Measurements from ENCODE around the gene ACY1.
"Not testable (repeated sequence)": the region's sequence is repeated elsewhere in the genome, so short reads cannot be mapped to it uniquely, and the experiment has no call there.

Gene ACY1

GRCh38 chr3:51982352-51982837 is 940 bp upstream of the ACY1 start:
- DNase-seq (ENCODE audit: low read depth in 2 of 3, low spot score in 1 of 3) = peak in 1 of 3 donors; percentile 36

- no peak for DNase-seq (ENCODE audit: low read depth in 2 of 3, low spot score in 1 of 3)
Observed at GRCh38 chr3:51983578-51984268, 388 bp downstream of the ACY1 start.

DNA sequence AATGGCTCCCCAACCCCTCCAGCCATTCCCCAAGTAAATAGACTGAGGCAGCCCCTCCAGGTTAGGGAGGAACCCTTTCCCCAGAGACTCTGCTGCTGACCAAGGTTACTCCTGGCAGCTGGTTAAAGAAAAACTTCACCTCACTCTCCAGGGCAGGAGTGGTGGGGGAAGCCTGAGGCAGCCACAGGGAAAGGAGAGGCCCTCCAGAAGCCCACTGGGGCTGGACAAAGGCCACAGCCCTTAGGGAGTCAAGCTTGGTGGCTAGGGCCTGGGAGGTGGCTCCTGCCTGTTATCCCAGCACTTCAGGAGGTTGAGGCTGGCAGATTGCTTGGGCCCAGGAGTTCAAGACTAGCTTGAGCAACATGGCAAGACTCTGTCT is 923 bp downstream of the ACY1 start:
- no peak for DNase-seq (ENCODE audit: low read depth in 2 of 3, low spot score in 1 of 3)

GRCh38 chr3:51985063-51985462 is 1.7 kb downstream of the ACY1 start:
- DNase-seq (ENCODE audit: low read depth in 2 of 3, low spot score in 1 of 3) = no peak

DNA sequence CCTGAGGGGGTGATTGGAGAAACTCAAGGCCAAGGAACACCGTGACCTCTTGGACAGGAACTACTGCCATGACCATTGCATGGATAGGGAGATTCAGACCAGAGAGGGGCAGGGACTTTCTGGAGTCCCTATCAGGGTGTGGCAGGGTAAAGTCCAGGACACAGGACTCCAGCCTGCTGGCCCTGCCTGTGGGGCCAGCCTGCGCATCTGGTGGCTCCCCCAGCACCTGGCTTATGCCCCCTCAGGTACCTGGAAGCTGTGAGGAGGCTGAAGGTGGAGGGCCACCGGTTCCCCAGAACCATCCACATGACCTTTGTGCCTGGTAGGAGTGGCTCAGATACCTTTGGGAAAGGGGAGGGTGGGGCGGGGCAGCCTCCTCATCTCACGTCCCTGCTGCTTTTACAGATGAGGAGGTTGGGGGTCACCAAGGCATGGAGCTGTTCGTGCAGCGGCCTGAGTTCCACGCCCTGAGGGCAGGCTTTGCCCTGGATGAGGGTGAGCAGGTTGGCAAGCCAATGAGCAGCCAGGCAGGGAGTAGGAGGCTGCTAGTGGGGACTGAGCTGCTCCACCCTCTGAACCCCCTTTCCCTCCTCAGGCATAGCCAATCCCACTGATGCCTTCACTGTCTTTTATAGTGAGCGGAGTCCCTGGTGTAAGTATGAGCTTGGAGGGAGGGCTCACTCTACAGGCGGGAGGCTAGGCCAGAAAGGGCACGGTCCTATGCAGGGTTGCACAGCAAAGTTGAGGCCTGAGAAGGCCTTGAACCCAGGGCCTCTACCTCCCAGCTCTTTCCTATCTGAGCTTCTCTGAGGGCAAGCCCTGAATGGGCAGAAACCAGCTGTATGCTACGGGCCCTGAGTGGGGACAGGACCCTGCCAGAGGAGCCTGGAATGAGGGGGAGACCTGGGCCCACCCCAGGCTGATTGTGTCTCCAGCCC is 2.9 kb downstream of the ACY1 start:
- no peak for DNase-seq (ENCODE audit: low read depth in 2 of 3, low spot score in 1 of 3)

DNA sequence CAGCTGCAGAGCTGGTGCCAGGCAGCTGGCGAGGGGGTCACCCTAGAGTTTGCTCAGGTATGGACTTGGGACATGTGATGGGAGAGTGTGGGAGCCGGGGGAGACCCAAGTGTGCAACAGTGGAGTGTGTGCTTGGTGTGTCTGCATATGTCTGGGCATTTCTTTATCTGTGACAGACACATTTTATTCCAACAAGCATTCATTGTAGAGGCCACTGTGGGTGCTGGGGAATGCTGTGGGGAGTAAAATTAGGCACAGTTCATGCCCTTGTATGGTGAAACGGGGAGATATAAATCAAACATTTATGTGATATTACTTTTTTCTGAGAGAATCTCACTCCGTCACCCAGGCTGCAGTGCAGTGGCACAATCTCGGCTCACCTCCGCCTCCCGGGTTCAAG is 4.2 kb downstream of the ACY1 start:
- no peak for DNase-seq (ENCODE audit: low read depth in 2 of 3, low spot score in 1 of 3)

DNA sequence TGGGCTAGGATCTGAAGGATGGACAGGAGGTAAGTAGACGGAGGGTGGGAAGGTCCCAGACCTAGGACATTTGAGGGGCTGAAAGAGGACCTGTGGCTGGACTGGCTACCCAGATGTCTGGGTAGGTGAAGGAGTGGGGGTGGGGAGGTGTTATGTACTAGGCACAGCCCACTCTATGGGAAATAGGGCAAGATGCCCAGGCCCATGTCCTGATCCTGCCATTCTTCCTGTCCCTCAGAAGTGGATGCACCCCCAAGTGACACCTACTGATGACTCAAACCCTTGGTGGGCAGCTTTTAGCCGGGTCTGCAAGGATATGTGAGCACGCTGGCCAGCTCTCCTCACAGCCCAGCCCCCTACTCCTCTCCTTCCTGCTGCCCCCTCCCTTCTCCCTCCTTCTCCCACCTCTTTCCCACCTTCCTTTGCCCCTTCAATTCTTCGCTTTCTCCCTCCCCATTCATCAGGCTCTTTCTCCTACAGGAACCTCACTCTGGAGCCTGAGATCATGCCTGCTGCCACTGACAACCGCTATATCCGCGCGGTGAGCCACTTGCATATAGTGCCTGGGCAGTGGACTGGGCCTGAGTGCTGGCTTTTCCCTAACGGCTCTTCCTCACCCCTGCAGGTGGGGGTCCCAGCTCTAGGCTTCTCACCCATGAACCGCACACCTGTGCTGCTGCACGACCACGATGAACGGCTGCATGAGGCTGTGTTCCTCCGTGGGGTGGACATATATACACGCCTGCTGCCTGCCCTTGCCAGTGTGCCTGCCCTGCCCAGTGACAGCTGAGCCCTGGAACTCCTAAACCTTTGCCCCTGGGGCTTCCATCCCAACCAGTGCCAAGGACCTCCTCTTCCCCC is 5.2 kb downstream of the ACY1 start:
- DNase-seq (ENCODE audit: low read depth in 2 of 3, low spot score in 1 of 3) = no peak

DNA sequence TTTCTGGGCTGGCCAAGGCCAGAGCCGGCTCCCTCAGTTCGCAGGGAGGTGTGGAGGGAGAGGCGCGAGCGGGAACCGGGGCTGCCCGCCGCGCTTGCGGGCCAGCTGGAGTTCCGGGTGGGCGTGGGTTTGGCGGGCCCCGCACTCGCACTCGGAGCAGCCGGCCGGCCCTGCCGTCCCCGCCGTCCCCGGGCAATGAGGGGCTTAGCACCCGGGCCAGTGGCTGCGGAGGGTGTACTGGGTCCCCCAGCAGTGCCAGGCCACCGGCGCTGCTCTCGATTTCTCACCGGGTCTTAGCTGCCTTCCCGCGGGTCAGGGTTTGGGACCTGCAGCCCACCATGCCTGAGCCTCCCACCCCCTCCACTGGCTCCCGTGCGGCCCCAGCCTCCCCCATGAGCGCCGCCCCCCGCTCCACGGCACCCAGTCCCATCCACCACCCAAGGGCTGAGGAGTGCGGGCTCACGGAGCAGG is 7.2 kb downstream of the ACY1 start:
- DNase-seq (ENCODE audit: low read depth in 2 of 3, low spot score in 1 of 3) = not testable (repeated sequence)

DNA sequence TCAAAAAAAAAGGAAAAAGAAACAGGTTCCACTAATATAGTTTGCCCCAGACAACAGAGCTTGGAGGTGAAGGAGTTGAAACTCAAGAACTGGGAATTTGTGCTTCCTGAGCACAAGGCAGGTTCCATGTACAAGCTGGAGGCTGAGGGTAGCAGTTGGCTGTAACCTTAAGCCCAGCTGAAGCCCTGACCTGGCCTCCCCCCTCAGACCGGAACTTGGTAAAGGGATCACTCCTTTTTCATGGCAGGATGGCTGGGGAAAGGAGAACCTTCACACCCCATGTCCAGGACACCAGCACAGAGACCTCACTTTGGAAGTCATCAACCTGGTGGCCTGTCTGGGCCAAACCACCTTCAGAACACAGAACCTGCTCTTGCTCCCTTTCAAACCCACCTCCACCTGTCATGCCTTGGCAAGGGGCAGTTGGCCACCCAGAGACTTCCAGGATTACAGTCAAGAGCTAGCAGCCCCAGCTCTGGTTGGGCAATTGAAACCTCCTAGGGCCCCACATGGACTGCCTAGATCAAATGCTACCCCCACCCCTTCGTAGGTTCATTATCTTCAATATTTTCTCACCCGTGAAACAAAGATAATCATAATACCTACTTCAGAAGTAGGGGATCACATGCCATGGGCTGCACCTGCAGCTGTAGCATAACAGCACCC is 8.8 kb downstream of the ACY1 start:
- no peak for DNase-seq (ENCODE audit: low read depth in 2 of 3, low spot score in 1 of 3)

GRCh38 chr3:51993657-51994056 is 10.3 kb downstream of the ACY1 start:
- not testable (repeated sequence) for DNase-seq (ENCODE audit: low read depth in 2 of 3, low spot score in 1 of 3)

GRCh38 chr3:51994530-51994929 is 11.2 kb downstream of the ACY1 start:
- DNase-seq (ENCODE audit: low read depth in 2 of 3, low spot score in 1 of 3) = no peak

DNA sequence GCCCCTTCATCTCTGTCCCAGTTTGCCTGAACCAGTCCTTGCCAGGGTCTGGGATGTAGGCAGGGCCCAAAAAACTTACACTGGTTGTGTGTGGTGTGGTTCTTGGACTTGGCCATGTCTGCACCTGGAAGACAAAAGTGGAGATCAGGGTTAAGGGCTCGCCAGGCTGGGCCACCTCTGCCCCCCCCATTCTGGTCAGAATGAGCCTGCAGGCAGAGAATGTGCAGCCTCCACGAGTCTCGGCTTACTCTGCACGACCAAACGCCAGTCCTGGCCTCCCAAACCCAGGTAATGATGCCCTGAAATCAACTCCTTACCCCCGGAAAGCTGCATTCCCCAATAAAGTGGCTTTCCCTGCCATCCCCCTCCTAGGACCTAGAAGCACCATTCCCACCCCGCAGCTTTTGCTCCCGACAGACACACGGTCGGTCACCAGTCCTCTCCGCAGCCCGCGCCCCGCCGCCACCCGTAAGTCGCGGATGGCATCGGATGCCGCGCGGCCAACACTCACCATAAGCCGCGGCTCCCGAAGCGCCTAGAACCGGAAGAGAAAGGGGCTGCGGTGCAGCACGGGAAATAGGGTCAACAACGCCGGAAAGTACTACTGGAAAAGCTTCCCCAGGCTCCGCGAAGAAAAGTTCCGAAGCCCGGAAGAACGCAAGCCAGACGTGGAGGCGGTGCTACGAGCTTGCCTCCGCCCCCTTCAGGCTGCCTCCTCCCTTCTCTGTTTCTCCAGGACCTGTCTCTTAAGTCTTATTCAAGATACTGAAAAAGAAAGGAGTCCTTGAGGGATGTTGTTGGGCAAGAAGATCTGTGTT is 12.2 kb downstream of the ACY1 start, which contains the start of gene RPL29:
Gene RPL29, minus strand, starts transcription at position 550 of the 818 bp plus-strand sequence. Its CDS starts 434 bp downstream, at position 116.
- DNase-seq (ENCODE audit: low read depth in 2 of 3, low spot score in 1 of 3) = peak; percentile 84 to 92 (median 85)

DNA sequence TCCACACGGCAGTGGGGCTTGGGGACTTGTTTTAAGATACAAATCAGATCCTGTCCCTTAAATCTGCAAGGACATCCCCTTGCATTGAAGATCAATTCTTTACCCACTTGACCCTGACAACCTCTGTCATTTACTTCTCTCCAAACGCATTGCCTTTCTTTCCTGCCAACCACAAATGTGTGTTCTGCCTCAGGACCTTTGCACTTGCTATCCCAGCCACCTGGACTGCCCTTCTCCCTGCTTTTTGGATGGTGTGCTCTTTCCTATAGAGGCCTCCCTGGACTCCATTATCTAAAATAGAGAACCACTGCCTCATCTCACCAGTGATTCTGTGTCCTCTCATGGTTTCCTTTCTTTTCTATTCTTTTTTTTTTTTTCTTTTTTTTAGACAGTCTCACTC is 13.8 kb downstream of the ACY1 start:
- DNase-seq (ENCODE audit: low read depth in 2 of 3, low spot score in 1 of 3) = no peak

GRCh38 chr3:51997935-51998596 is 14.7 kb downstream of the ACY1 start:
- no peak for DNase-seq (ENCODE audit: low read depth in 2 of 3, low spot score in 1 of 3)

- no peak for DNase-seq (ENCODE audit: low read depth in 2 of 3, low spot score in 1 of 3)
Observed at GRCh38 chr3:51998774-51999173, 15.4 kb downstream of the ACY1 start.

DNA sequence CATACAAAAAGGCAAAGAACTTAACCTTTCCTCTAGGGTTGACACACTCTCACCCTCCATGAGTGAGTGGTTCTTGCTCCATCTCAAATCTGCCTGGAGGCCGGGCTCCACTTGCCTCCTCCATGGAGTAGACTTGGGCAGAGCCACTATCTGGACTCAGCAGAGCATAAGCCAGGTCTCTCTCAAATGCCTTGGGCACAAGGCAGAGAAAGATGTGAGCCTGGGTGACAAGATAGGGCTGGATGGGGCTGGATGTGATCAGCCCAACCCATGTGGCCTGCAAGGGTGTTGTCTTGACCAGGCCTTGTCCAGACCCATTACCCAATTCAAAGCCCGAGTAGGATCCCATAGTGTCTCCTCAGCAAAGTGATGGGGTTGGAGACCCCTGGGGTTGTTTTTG is 16.5 kb downstream of the ACY1 start:
- DNase-seq (ENCODE audit: low read depth in 2 of 3, low spot score in 1 of 3) = no peak

DNA sequence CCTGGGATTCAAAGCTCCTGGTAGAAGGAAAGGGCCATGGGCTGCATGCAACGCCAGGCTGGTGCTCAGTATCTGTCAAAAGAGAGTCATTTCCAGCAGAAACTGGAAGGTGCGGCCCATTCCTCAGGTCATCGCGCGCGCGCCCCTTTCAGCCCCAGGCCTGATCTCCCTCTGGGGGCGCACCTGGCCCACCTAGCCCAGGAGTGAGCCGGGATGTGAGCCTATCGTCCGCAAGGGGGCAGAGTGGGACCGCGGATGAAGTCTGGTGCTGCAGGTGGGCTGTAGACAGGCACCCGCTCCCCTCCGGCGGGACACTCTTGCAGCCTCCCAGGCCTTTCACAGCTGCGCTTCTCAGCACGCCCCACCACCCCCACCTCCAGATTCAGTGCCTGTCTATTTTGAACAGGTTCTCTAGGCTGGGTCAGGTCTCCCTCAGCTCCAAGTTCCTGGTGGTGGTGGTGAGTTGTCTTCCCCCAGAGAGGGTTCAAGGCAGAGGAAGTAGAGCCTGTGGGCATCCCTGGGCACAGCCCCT is 18.2 kb downstream of the ACY1 start:
- peak; percentile 73 to 79 (median 75) for DNase-seq (ENCODE audit: low read depth in 2 of 3, low spot score in 1 of 3)

- DNase-seq (ENCODE audit: low read depth in 2 of 3, low spot score in 1 of 3) = no peak
Observed at GRCh38 chr3:52002748-52003147, 19.4 kb downstream of the ACY1 start.
